Gastroesophageal sphincter (tissue), 4 donors: Measurements from ENCODE around the gene MAPKBP1. TPM values are rescaled to one million over a fixed set of nuclear protein-coding genes. Genes with fewer than 3 reads are reported as not detected.

Source experiments
- ATAC-seq: fragments of 150-250 bp; one replicate; pipeline ENCODE4 v1.9.1; 2016; ENCODE audit warnings: mild to moderate bottlenecking, moderate library complexity
- H3K27ac ChIP-seq, 4 donors: fragments of 200-600 bp; sonication (generic) in 3 of 4; 1 replicate in 3 of 4; 2 replicates in 1 of 4; pipeline ENCODE4 v1.5.1; 2016 to 2019
- H3K27me3 ChIP-seq: fragments of 200-600 bp; sonication (generic); one replicate; pipeline ENCODE4 v1.5.1; 2019
- H3K36me3 ChIP-seq, 2 donors: fragments of 200-600 bp; sonication (generic); one replicate each; pipeline ENCODE4 v1.5.1; 2019; ENCODE audit warnings: control low read depth in 1 of 2
- H3K4me1 ChIP-seq, 3 donors: fragments of 200-600 bp; sonication (generic); 1 replicate in 2 of 3; 2 replicates in 1 of 3; pipeline ENCODE4 v1.5.1; 2016 to 2019; ENCODE audit warnings: control low read depth in 2 of 3
- H3K4me3 ChIP-seq, 2 donors: fragments of 200-600 bp; sonication (generic); one replicate each; pipeline ENCODE4 v1.5.1; 2019; ENCODE audit warnings: mild to moderate bottlenecking in 1 of 2, moderate library complexity in 1 of 2
- H3K9me3 ChIP-seq, 3 donors: fragments of 200-600 bp; sonication (generic); one replicate each; pipeline ENCODE4 v1.5.1; 2017 to 2019; ENCODE audit warnings: control low read depth in 2 of 3
- EP300 ChIP-seq: sonication (generic); formaldehyde crosslinking; IDR thresholded peaks from one replicate; pipeline ENCODE4 v1.6.1; 2017; ENCODE audit warnings: antibody characterized with exemption, mild to moderate bottlenecking
- POLR2A ChIP-seq, 2 donors: fragments of 450-650 bp; IDR thresholded peaks; one replicate each; pipeline ENCODE4 v1.6.1; 2017; ENCODE audit warnings: antibody characterized with exemption in 2 of 2, mild to moderate bottlenecking in 2 of 2, moderate library complexity in 1 of 2
- POLR2AphosphoS5 ChIP-seq: sonication (generic); formaldehyde crosslinking; IDR thresholded peaks from one replicate; pipeline ENCODE4 v1.6.1; 2017; ENCODE audit warnings: antibody characterized with exemption
- WGBS, 2 donors: methylation state at CpG; one replicate each; pipeline ENCODE4 v1.1.5; 2018; ENCODE audit warnings: low coverage in 1 of 2; 5-methylcytosine and 5-hydroxymethylcytosine counted together
- total RNA-seq, 4 donors: library from RNA; depleted of rRNA; stranded (reverse); fragments of >200 nt; gene quantifications; one replicate each; pipeline ENCODE4 v1.1.0, GENCODE V29; 2016
- TF ChIP-seq, protein P1 (sequence below), 4 experiments: fragments of 200-600 bp in 2 of 4; fragments of 450-650 bp in 2 of 4; sonication (generic) in 1 of 4; IDR thresholded peaks; one replicate each; pipeline ENCODE4 v1.5.1; 2017 to 2019; ENCODE audit warnings: antibody characterized with exemption in 4 of 4, mild to moderate bottlenecking in 2 of 4, moderate library complexity in 2 of 4

Gene MAPKBP1
- total RNA-seq, 4 donors from 2014 or later = 25.1 to 48.9 (median 30.6) TPM

GRCh38 chr15:41795996-41796856 lies 21.9 kb downstream of the MAPKBP1 start:
- WGBS, 2 donors = 35 to 45% methylated on average over 8 of the region's 10 CpGs
- peak overlapping the region in 3 of 4 donors; percentile 53 to 67 (median 55) for H3K27ac ChIP-seq
- H3K4me3 ChIP-seq = no peak overlapping the region
- peaks cover 4 to 69% (median 23%) of the 10 kb centered on the region in 3 donors for H3K4me1 ChIP-seq
- H3K9me3 ChIP-seq = no peaks in the 10 kb centered on the region
- peak; percentile 22 for ATAC-seq
- H3K36me3 ChIP-seq = peaks cover 0 to 20% of the 10 kb centered on the region in 2 donors
- no peaks in the 10 kb centered on the region for H3K27me3 ChIP-seq
- TF ChIP-seq, protein P1, sequence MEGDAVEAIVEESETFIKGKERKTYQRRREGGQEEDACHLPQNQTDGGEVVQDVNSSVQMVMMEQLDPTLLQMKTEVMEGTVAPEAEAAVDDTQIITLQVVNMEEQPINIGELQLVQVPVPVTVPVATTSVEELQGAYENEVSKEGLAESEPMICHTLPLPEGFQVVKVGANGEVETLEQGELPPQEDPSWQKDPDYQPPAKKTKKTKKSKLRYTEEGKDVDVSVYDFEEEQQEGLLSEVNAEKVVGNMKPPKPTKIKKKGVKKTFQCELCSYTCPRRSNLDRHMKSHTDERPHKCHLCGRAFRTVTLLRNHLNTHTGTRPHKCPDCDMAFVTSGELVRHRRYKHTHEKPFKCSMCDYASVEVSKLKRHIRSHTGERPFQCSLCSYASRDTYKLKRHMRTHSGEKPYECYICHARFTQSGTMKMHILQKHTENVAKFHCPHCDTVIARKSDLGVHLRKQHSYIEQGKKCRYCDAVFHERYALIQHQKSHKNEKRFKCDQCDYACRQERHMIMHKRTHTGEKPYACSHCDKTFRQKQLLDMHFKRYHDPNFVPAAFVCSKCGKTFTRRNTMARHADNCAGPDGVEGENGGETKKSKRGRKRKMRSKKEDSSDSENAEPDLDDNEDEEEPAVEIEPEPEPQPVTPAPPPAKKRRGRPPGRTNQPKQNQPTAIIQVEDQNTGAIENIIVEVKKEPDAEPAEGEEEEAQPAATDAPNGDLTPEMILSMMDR (IDR thresholded peaks at IDR 0.05) = no peak
- TF ChIP-seq EP300 (no peak), POLR2A (IDR thresholded peaks at IDR 0.05) (no peak), POLR2AphosphoS5 (no peak)

- TF ChIP-seq EP300 = no peak
- TF ChIP-seq, protein P1 (IDR thresholded peaks at IDR 0.05) = no peak
- no peak for TF ChIP-seq POLR2AphosphoS5
- no peak for TF ChIP-seq POLR2A (IDR thresholded peaks at IDR 0.05)
- no peak for ATAC-seq
- WGBS, 2 donors = 84 to 85% methylated on average over 5 to 7 of the region's 8 CpGs
- H3K4me3 ChIP-seq = no peak overlapping the region
- no peaks in the 10 kb centered on the region for H3K27me3 ChIP-seq
- peaks cover 0 to 26% of the 10 kb centered on the region in 2 donors for H3K36me3 ChIP-seq
- H3K4me1 ChIP-seq = peaks cover 0 to 69% (median 17%) of the 10 kb centered on the region in 3 donors
- peak overlapping the region in 3 of 4 donors; percentile 24 to 55 (median 53) for H3K27ac ChIP-seq
- H3K9me3 ChIP-seq = no peaks in the 10 kb centered on the region
Measured at GRCh38 chr15:41797201-41797944, 23.1 kb downstream of the MAPKBP1 start.

- H3K27me3 ChIP-seq = no peaks in the 10 kb centered on the region
- no peaks in the 10 kb centered on the region for H3K9me3 ChIP-seq
- ATAC-seq = no peak
- no peak for TF ChIP-seq POLR2AphosphoS5
- TF ChIP-seq EP300 = no peak
- no peak for TF ChIP-seq POLR2A (IDR thresholded peaks at IDR 0.05)
- TF ChIP-seq, protein P1 (IDR thresholded peaks at IDR 0.05) = no peak
- H3K27ac ChIP-seq = peak overlapping the region in 3 of 4 donors; percentile 14 to 27 (median 22)
- peaks cover 0 to 64% (median 19%) of the 10 kb centered on the region in 3 donors for H3K4me1 ChIP-seq
- peaks cover 0 to 26% of the 10 kb centered on the region in 2 donors for H3K36me3 ChIP-seq
- WGBS, 2 donors = 74 to 76% methylated on average over 4 to 8 of the region's 9 CpGs
- H3K4me3 ChIP-seq = no peak overlapping the region
Measured at GRCh38 chr15:41798607-41799487, 24.6 kb downstream of the MAPKBP1 start.

GRCh38 chr15:41799488-41799805 lies 25.2 kb downstream of the MAPKBP1 start:
- Histone ChIP-seq H3K9me3 (no peaks in the 10 kb centered on the region), H3K27ac (peak overlapping the region in 1 of 4 donors; percentile 27), H3K36me3 (peaks cover 0 to 26% of the 10 kb centered on the region in 2 donors), H3K4me1 (peaks cover 0 to 65% (median 25%) of the 10 kb centered on the region in 3 donors), H3K27me3 (no peaks in the 10 kb centered on the region), H3K4me3 (no peak overlapping the region)
- no peak for ATAC-seq
- TF ChIP-seq POLR2AphosphoS5 (no peak), POLR2A (IDR thresholded peaks at IDR 0.05) (no peak), EP300 (no peak)
- TF ChIP-seq, protein P1 (IDR thresholded peaks at IDR 0.05) = no peak
- 93% methylated on average over 4 of the region's 5 CpGs; no CpG with 5 or more reads in 1 of the 2 donors for WGBS, 2 donors
